Measurements from ENCODE around the gene ADGRG2.
"Not testable (repeated sequence)": the region's sequence is repeated elsewhere in the genome, so short reads cannot be mapped to it uniquely, and the experiment has no call there.

The ADGRG2 gene

DNA sequence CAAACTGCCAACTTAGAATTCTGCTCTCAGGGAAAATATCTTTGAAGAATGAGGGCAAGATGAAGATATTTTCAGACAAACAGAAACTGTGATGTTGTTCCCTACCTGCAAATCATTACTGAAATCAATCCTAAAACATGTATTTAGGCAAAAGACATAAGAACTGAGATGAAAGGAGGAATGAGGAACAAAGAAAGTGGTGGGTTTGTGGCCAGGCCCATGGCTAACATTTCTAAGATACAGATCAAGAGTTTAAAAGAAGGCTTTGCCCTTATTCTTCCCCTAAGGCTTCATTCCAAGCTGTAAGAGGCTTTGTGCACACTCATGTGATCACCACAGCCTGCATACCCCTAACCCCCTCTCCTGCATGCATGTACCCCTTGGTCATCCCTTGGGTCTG, 46.5 kb downstream of the ADGRG2 start:
- no peak for DNase-seq (ENCODE audit: low read depth)

DNA sequence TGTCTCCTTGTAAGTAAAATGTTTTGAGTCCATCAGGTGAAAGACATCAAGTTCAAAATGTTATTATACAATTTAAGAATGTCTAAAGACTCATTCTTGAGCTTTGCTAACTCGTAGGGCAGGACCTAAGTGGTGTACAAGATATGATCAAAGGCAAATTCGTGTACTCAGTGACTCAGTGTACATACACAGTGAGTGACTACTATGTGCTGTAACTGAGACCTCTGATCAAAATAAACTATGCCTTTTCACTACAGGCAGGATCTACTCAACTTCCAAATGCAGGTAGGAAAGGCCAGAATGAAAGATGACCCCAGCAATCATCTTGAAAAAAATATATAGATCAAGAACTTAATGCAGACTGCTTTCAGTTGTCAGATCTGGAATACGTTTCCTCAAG, 49.9 kb downstream of the ADGRG2 start:
- no peak for DNase-seq (ENCODE audit: low read depth)

DNA sequence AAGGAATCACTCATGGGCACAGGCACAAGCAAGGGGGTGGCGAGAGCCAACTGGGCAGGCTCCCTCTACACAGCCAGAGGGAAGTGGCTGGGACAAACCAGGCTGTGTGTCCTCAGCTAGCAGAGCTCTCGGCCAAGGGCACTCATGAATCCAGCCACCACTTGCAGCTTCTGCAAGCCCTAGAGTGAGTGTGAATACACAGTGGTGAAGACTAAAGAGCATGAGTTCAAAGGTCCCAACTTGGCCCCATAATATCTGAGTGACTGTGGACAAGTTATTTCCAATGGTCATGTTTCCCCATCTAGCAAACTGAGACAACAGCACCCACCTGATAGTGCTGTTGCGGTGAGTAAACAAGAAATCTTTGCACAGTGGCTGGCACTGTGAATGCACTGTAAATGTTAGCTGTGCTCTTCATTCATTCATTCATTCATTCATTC, 51.7 kb downstream of the ADGRG2 start:
- DNase-seq (ENCODE audit: low read depth) = no peak

DNA sequence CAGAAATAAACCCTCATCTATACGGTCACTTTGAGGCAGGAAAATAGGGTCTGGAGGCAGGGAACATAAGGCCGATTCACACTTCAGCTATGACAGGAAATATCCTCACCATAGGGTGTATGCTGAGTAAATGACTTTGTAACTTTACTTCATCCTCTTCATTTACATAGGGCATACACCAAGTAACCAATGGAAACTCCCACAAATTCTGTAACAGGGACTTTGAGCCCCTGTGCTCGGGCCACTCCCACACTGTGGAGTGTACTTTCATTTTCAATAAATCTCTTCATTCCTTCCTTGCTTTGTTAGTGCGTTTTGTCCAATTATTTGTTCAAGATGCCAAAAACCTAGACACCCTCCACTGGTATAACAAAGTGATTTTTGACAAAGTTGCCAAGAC, 55.3 kb downstream of the ADGRG2 start:
- DNase-seq (ENCODE audit: low read depth) = not testable (repeated sequence)

DNA sequence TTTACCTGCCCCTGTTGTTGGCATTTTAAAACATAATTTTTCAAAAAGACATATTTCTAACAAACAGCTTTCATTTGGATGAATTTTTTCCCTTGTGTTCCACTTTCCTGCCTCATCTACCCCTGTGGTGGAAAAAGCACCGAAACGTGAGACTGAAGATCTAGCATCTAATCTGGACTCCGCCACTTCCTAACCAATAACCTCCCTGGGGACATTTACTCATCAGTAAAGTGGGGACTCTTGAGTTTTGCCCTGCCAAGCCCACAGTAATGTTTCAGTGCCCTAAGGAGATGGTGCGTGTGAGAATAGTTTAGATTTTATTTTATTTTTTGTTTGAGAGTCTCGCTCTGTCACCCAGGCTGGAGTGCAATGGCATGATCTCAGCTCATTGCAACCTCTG, 56.7 kb downstream of the ADGRG2 start:
- no peak for DNase-seq (ENCODE audit: low read depth)

DNA sequence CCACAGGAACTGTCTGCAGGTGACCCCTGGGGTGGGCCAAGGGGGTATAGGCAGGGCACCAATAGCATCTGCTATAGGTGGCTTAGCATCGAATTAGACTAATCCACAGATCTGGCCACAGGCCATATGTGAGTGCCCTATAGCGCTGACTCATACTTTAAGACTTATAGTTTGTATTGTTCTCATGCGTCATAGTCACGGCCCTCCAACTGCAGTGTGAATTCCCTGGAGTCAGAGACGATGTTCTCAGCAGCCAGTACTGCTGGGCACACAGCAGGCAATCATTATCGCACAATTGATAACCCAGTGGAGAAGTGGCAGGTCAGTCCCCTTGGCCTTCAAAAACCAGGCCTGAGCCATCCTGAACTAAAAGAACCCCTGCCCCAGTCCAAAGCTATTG, 58.1 kb downstream of the ADGRG2 start:
- no peak for DNase-seq (ENCODE audit: low read depth)

DNA sequence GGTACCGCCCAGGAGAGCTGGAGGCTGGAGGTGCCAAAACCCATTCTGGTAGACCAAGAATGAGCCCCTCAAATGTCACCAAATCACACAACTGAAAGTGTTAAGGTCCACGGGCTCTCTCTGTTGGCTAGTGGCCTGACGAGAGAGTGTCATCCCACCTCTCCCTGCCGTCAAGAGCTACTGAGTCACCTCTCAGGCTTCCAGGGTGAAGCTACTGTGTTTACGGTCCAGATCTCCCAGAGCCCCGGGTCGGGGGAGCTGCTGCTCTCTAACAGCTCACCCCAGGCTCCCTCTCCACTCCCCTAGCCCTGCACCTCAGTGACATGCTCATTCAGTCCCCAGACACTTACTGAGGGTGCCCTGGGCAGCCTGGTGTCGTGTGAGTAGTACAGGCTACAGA, 59.2 kb downstream of the ADGRG2 start:
- no peak for DNase-seq (ENCODE audit: low read depth)

DNA sequence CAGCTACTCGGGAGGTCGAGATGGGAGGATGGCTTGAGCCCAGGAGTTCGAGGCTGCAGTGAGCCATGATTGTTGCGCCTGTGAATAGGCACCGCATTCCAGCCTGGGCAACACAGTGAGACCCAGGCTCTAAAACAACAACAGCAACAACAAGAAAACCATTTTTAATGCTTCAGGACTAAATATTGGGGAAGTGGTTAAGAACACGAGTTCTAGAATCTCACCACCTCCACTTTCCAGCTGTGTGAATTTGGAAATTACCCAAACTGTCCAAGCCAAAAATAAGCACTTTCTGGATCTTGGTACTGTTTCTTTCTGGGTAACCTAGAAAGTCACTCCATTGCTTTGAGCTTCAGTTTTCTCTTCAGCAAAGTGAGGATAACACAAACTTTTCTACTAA, 63.2 kb downstream of the ADGRG2 start:
- DNase-seq (ENCODE audit: low read depth) = no peak

DNA sequence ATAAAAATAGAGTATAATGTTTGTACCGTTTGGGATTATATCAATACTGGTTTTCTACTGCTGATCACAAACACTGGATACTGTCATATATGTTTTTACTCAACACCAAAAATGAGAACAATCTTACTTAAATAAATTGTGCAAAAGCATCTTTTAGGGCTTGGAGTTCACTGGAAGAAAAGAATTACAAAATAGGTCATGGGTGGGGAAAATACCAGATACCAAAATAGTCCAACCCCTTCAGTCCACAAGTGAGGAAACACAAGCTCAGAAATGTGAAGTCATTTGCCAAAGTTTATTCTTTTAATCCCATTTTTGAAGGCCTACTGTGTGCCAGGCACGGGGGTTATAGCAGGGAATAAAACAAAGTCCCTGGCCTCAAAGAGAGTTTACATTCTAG, 64.4 kb downstream of the ADGRG2 start:
- no peak for DNase-seq (ENCODE audit: low read depth)

DNA sequence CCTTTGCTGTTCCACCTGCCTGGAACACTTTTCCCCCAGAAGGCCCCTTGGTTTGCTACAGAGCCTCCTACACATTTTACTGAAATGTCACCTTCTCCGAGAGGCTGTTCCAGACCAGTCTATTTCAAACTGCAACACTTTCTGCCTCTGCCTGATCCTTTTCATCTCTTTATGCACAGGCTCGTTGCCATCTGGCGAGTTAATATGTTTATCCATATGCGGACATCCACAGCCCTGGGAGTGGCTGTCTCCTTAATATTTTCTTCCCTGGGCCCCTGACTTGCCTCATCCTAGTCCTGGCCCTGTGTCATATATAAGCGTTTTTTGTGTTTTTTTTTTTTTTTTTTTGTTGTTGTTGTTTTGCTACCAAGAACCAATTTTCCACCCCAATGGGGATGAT, 73.2 kb downstream of the ADGRG2 start:
- DNase-seq (ENCODE audit: low read depth) = no peak

DNA sequence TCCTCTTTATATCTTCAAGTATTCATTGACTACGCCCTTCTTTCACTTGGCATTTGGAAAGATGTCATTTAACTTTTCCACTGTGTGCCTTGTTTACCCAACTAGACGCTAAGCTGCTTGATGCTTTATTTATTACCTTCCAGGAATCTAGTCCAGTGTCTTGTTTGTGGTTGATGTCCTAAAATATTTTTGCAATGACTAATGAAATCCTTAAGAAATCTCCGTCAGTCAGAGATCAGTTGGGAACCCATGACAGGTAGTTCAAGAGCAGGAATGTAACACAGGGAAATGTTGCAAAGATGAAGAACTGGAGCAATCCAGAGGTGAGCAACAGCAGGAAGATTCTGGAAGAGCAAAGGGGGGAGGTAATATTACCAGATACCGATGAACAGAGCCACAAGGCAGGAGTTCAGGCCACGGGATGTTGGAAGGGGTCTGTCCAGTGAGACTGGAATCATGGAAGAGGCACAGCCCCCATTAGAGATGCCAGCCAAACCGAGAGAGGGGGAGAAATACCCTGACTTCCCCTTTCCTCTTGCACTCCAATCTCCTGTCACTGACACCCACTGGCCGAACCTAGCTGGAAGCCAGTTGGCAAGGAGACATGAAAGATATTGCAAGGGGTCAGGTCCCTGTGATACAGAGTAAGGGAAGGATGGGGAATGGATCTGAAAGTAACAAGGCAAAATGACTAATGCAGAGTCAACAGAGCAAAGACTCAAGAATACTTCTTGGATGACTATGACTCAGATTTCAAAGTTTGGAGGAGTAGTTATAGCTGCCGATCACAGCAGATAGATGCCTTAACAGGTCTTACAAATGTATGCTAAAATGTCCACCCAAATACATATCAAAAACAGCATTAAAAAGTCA, 75.7 kb downstream of the ADGRG2 start:
- no peak for DNase-seq (ENCODE audit: low read depth)

DNA sequence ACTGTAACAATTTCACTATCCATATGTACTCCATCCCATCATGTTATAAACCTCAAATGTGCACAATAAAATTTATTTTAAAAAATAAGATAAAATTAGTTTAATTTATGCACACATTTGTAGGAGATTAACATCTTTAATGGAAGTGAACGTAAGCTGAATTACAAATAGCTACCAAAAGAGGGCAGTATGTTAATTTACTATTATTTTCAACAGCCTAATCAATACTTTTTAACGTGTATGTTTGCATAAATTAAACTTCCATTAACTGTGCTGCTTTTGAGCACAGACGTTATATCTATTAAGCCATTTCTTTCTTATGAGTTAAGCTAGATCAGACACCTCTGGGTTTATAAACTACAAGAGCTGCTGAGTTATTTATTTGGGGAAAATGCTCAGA, 81.9 kb downstream of the ADGRG2 start:
- no peak for DNase-seq (ENCODE audit: low read depth)

DNA sequence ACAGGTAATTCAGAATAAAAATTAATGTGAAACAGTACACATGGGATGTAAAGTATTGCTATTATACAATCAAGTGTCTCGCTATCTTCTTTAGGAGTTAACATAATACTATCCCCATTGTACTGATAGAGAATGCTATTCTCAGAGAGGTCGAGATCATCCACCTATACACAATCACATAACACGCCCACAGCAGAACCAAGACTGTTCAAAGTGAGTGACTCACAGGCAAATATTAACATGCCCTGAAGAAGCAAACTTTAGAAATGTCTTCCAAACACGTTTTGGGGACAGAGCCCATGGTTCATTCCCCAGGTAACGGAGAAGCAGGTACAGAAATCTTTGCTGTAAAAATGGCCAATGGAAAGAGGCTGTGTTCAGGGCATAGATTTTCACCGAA, 88.2 kb downstream of the ADGRG2 start:
- no peak for DNase-seq (ENCODE audit: low read depth)

DNA sequence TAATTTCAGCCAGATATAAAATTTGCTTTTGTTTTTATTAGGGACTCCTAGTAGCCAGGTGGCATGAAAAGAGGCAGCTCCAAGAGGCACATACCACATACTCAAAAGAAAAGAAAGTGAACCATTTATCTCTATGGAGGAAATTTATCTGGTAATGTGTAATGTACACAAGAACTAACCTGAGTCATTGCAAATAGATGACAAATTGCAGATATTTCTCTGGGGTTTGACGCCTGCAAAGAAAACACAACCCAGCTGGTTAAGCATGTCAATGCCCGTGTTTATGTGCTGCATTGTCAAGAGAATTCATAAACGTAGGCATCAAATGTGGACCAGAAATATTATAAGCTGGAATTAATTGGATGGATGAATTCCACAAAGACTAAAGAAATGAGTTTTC, 91.5 kb downstream of the ADGRG2 start:
- no peak for DNase-seq (ENCODE audit: low read depth)

DNA sequence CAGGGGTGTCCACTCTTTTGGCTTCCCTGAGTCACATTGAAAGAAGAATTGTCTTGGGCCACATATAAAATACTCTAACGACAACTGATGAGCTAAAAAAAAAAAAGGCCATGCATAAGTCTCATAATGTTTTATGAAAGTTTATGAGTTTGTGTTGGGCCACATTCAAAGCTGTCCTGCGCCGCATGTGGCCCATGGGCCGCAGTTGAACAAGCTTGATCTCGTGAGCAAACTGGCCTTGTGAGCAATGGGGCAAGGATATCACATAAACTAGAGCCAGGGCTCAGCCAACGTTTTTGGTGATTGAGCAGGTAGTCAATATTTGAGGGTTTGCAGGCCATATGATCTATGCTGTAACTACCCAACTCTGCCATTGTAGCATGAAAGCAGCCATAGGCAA, 93.7 kb downstream of the ADGRG2 start:
- no peak for DNase-seq (ENCODE audit: low read depth)

DNA sequence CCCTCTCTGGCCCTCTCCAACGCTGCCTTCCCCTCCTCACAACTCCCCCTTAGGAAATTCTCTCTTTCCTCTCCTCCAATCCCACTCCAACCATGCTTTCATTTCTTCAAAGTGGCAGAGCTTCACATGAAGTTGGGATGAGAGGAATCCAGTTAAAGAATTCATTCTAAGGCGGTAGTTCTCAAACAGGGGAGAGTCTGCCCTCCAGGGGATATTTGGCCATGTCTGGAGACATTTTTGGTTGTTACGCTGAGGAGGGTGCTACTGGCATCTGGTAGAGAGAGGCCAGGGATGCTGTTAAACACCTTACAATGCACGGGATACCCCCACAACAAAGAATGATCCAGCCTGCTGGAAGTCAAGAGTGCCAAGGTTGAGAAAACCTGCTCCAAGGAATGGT, 97.9 kb downstream of the ADGRG2 start:
- DNase-seq (ENCODE audit: low read depth) = no peak

DNA sequence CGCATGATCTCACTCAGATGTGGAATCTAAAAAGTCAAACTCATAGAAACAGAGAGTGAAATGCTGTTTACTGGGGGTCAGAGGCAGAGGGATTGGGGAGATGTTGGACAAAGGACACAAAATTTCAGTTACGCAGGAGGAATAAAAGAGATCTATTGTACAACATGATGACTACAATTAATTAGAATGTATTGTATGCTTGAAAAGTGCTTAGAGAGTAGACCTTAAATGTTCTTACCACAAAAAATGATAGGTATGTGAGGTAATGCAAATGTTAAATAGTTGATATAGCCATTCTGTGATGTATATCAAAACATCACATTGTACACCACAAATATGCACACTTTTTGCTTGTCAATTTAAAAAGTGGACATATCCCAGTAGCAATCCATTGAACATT, 102.3 kb downstream of the ADGRG2 start:
- DNase-seq (ENCODE audit: low read depth) = no peak

DNA sequence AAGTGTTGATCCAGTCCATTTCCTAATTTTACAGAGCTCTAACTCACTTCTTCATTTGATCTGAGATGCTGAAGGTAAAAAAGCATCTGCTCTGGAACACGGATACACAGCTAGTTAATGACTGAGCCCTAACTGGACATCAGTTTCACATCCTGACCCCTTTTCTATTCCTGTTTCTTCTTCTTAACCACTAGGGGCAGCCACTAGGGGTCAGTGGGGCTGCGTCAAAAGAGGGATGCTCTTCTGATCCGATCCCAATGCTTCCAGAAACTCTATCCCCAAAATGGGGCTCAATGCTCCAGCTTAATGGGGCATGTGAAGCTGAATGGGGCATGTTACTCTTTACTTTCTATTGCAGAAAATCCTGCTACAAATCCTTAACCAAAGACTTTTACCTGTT, 105.0 kb downstream of the ADGRG2 start:
- no peak for DNase-seq (ENCODE audit: low read depth)

DNA sequence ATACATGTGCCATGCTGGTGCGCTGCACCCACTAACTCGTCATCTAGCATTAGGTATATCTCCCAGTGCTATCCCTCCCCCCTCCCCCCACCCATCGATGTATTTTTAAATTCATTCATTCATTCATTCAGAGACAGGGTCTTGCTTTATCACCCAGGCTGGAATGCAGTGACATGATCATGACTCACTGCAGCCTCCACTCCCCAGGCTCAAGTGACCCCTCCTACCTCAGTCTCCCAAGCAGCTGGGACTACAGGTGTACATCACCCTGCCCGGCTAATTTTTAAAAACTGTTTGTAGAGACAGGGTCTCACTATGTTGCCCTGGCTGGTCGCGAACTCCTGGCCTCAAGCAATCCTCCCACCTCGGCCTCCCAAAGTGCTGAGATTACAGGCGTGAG, 105.7 kb downstream of the ADGRG2 start:
- DNase-seq (ENCODE audit: low read depth) = not testable (repeated sequence)

DNA sequence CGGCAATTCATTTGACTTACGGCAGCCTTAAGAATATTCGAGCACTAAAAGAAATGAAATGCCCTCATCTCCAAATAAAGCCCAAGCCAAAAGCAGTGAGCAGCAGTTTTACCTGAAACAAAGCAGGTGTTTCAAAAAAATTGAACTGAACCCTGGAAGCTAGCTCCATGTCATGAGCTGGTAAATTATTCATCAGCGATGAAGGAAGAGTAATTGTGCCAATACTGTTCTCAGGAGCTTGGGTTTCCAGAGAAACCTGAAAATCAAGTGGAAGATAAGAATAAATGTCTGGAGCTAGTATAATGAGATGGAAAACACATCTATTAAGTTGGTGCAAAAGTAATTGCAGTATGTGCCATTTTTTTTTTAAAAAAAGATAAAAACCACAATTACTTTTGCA, 114.4 kb downstream of the ADGRG2 start:
- DNase-seq (ENCODE audit: low read depth) = no peak

DNA sequence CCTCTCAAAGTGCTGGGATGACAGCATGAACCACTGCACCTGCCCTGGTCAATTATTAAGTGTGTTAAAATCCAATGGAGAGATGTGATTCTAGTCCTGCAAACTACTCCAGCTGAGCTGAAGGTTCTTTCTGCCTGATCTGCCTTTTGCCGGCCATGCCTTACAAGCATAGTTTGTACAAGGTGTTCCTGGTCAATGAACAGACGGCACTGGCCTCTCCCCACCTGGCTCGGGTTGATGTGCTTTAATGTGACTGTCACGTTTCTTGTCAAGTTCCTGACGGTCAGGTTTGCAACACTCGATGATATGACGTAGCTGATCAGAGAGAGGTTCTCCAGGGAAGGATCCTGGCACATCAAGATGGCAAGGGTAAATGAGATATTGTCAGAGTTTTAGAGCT, 115.3 kb downstream of the ADGRG2 start:
- no peak for DNase-seq (ENCODE audit: low read depth)

DNA sequence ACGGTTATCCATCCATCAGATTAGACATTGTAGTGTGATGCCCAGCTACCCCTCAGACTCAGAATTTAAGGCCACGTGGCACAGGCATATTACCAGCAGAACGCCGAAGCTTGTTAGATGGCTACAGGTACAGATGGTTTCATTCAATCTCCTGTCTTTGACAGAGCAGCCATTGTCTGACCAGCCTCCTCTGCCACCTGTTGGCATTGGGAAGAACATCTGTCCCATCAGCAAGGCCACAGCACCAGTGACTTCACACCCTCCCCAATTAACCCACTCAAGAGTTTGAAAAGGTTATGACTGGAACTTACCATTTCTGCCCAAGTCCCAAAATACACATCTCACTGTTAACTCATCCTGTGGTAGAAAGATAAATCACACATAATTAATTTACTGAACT, 116.4 kb downstream of the ADGRG2 start:
- DNase-seq (ENCODE audit: low read depth) = no peak

DNA sequence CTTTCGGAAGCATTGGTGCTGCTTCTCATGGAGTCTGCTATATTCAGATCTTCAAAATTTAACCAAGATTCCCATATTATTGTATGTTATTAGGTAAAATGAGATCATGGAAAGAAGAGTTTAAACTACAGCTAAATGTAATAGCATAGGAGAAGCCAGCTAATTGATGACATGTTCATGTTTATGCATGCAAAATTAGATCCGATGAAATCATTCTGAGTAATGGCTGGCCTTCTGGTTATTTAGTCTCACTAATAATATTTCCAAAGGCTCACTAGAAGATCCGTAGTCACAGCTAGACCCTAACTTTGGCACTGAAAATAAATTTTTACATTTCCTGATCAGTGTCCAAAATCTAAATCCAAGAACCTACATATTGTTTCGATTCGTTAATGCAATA, 118.5 kb downstream of the ADGRG2 start:
- DNase-seq (ENCODE audit: low read depth) = no peak

DNA sequence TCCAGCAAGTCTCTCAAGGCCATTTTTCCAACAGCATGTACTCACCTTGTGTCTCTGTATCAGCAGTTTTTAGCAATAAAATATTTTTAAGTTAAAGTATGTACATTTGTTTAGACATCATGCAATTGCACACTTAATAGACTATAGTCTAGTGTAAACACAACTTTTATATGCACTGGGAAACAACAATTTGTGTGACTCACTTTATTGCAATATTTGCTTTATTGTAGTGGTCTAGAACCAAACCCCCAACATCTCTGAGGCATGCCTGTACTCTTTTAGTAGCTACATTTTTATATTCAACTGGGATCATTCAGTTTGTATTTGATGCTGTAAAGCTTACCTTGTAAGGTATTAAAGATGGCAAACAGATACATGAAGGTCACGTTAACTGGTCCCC, 123.6 kb downstream of the ADGRG2 start:
- no peak for DNase-seq (ENCODE audit: low read depth)

Measured in CMK (cell line).